HL-60/S4 treated with retinoic acid at 250 ng/mL for 4 days and 3 days (cell line): Measurements from ENCODE around the gene PM20D2.
"Not testable (repeated sequence)": the region's sequence is repeated elsewhere in the genome, so short reads cannot be mapped to it uniquely, and the experiment has no call there.

Experiments
- in situ Hi-C: fragments of 300-500 bp; cut with MboI; formaldehyde crosslinking; loops from 2 replicates; pipeline ENCODE4 v1.7.0; 2022; ENCODE audit warnings: low sequenced_read_pairs

Gene PM20D2

GRCh38 chr6:89145956-89146717 lies at the start of gene PM20D2:
Gene PM20D2, plus strand, starts transcription at chr6:89146055. Its CDS starts 90 bp downstream, at chr6:89146145.
- in situ Hi-C loops = no loop called here

GRCh38 chr6:89098461-89098860 lies 47.4 kb upstream of the PM20D2 start:
- in situ Hi-C loops = no loop called here

- in situ Hi-C loops = no loop called here
Measured at GRCh38 chr6:89100114-89100513, 45.7 kb upstream of the PM20D2 start.

- in situ Hi-C loops = no loop called here
Measured at GRCh38 chr6:89110284-89110683, 35.6 kb upstream of the PM20D2 start.

GRCh38 chr6:89111933-89112332 lies 33.9 kb upstream of the PM20D2 start:
- in situ Hi-C loops = no loop called here

GRCh38 chr6:89116702-89117101 lies 29.2 kb upstream of the PM20D2 start:
- in situ Hi-C loops = no loop called here

- in situ Hi-C loops = no loop called here
Measured at GRCh38 chr6:89117211-89118108, 28.4 kb upstream of the PM20D2 start, which contains the start of gene SRSF12. Gene SRSF12, minus strand, starts transcription at chr6:89118071. Its CDS starts 184 bp downstream, at chr6:89117887.

- in situ Hi-C loops = no loop called here
Measured at GRCh38 chr6:89118931-89119330, 26.9 kb upstream of the PM20D2 start.

- in situ Hi-C loops = no loop called here
Measured at GRCh38 chr6:89120371-89120770, 25.5 kb upstream of the PM20D2 start.

GRCh38 chr6:89121934-89122333 lies 23.9 kb upstream of the PM20D2 start:
- in situ Hi-C loops = no loop called here

GRCh38 chr6:89122625-89123024 lies 23.2 kb upstream of the PM20D2 start:
- in situ Hi-C loops = no loop called here

- in situ Hi-C loops = not testable (repeated sequence)
Measured at GRCh38 chr6:89128256-89128671, 17.6 kb upstream of the PM20D2 start.

- in situ Hi-C loops = no loop called here
Measured at GRCh38 chr6:89131599-89131998, 14.3 kb upstream of the PM20D2 start.

- in situ Hi-C loops = no loop called here
Measured at GRCh38 chr6:89132057-89132456, 13.8 kb upstream of the PM20D2 start.

GRCh38 chr6:89133981-89134380 lies 11.9 kb upstream of the PM20D2 start:
- in situ Hi-C loops = no loop called here

- in situ Hi-C loops = no loop called here
Measured at GRCh38 chr6:89134723-89135122, 11.1 kb upstream of the PM20D2 start.

- in situ Hi-C loops = no loop called here
Measured at GRCh38 chr6:89138173-89138572, 7.7 kb upstream of the PM20D2 start.

- in situ Hi-C loops = no loop called here
Measured at GRCh38 chr6:89139509-89140346, 6.1 kb upstream of the PM20D2 start.

GRCh38 chr6:89140347-89141156 lies 5.3 kb upstream of the PM20D2 start:
- in situ Hi-C loops = no loop called here

GRCh38 chr6:89144354-89144906 lies 1.4 kb upstream of the PM20D2 start:
- in situ Hi-C loops = no loop called here
